ENCODE data around the gene MSH5. TPM values are rescaled to one million over a fixed set of nuclear protein-coding genes. Genes with fewer than 3 reads are reported as not detected.

The MSH5 gene
- total RNA-seq, 1 experiment from 2014 or later, result 90.4 TPM

DNA sequence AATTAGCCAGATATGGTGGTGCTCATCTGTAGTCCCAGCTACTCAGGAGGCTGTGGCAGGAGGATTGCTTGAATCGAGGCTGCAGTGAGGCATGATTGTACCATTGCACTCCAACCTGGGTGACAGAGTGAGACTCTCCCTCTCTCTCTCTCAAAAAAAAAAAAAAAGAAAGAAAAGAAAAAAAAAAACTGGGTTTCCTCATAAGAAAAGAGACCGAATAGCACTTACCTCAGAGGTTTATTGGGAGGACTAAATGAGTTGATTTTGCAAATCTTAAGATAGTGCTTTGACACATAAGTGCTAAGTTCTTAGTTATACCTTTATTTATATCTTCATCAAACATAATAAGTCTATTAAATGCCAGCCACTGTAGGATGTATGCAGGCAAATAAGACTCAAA lies 31.1 kb downstream of the MSH5 start:
- Histone ChIP-seq H3K4me3 (replicated peaks in 1 of 2; ENCODE audit: low read depth in 1 of 2, low read length in 2 of 2) (no peak overlapping the region), H3K79me2 (ENCODE audit: insufficient read depth, low read length) (no peaks in the 10 kb centered on the region), H3K27ac (ENCODE audit: low read depth, low read length) (no peak overlapping the region), H3K9me2 (ENCODE audit: insufficient read depth) (no peaks in the 10 kb centered on the region), H3K36me3 (ENCODE audit: control insufficient read depth in 1 of 2, insufficient read depth in 2 of 2, low read length in 2 of 2) (no peaks in the 10 kb centered on the region), H4K20me1 (ENCODE audit: insufficient read depth) (no peaks in the 10 kb centered on the region), H3K9me3 (ENCODE audit: control insufficient read depth in 1 of 2, insufficient read depth in 1 of 2, low read depth in 1 of 2, low read length in 2 of 2) (no peaks in the 10 kb centered on the region), H2AFZ (ENCODE audit: low read depth, low read length, poor library complexity, severe bottlenecking) (no peak overlapping the region), H3K9ac (ENCODE audit: low read length) (no peak overlapping the region), H3K4me2 (ENCODE audit: low read length) (peak overlapping the region; percentile 14; the same call in 1 of the 2 replicates), H3K27me3 (ENCODE audit: insufficient read depth, low read length) (no peaks in the 10 kb centered on the region), H3K4me1 (ENCODE audit: control insufficient read depth in 1 of 2, insufficient read depth in 2 of 2, low read length in 2 of 2) (peaks cover 26 to 48% of the 10 kb centered on the region in 2 experiments)
- intact Hi-C loops (cut with micrococcal nuclease), result loop anchor here (5.0 kb wide), 1 partner anchor 1026 kb away; no protein-coding TSS in a partner anchor
- ChIA-PET POLR2A (interaction anchor here (2.1 kb wide), 1 partner anchor 57 kb away, joined by 18 read pairs; the partner anchor contains the start of gene HSPA1B), CTCF (interaction anchor here (1.7 to 2.2 kb wide), 3 partner anchors 41 to 67 kb away, joined by 7 to 13 read pairs (median 10); partner anchors contain the start of genes ABHD16A, DDAH2 and HSPA1B), RAD21 (ENCODE audit: low non-redundant PET in 1 of 2, low total read pairs in 2 of 2, uncharacterized antibody in 2 of 2, unreplicated experiment in 2 of 2) (interaction anchor here in 1 of 2 experiments (0.7 to 1.4 kb wide), 3 partner anchors 29 to 89 kb away, joined by 3 to 7 read pairs (median 3); no protein-coding TSS in a partner anchor)
- DNase-seq (ENCODE audit: low read depth, low spot score), result no peak
- no TSS peak for BruUV-seq (replicated peaks)
- no peak for ATAC-seq
- no peak for TF ChIP-seq ZFX (IDR thresholded peaks at IDR 0.05)
- TF ChIP-seq, protein P1, sequence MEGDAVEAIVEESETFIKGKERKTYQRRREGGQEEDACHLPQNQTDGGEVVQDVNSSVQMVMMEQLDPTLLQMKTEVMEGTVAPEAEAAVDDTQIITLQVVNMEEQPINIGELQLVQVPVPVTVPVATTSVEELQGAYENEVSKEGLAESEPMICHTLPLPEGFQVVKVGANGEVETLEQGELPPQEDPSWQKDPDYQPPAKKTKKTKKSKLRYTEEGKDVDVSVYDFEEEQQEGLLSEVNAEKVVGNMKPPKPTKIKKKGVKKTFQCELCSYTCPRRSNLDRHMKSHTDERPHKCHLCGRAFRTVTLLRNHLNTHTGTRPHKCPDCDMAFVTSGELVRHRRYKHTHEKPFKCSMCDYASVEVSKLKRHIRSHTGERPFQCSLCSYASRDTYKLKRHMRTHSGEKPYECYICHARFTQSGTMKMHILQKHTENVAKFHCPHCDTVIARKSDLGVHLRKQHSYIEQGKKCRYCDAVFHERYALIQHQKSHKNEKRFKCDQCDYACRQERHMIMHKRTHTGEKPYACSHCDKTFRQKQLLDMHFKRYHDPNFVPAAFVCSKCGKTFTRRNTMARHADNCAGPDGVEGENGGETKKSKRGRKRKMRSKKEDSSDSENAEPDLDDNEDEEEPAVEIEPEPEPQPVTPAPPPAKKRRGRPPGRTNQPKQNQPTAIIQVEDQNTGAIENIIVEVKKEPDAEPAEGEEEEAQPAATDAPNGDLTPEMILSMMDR (IDR thresholded peaks at IDR 0.05 in 2 of 3, conservative IDR thresholded peaks at IDR 0.05 in 1 of 3; ENCODE audit: borderline replicate concordance in 1 of 3, insufficient read depth in 1 of 3, low read depth in 2 of 3, low read length in 2 of 3), result no peak
- no peak for TF ChIP-seq EZH2 (IDR thresholded peaks at IDR 0.05)
- no peak for TF ChIP-seq POLR2A (IDR thresholded peaks at IDR 0.05; ENCODE audit: borderline replicate concordance, extremely low read depth, insufficient read depth, insufficient read length)
- no peak for TF ChIP-seq FOSL1 (IDR thresholded peaks at IDR 0.05; ENCODE audit: low read depth)
- no peak for TF ChIP-seq JUND (IDR thresholded peaks at IDR 0.05)
- TF ChIP-seq POLR2AphosphoS5 (IDR thresholded peaks at IDR 0.05; ENCODE audit: low read depth, low read length), result no peak
- no peak for TF ChIP-seq EGR1 (IDR thresholded peaks at IDR 0.05; ENCODE audit: low read depth)
- no peak for TF ChIP-seq RAD21 (IDR thresholded peaks at IDR 0.05; ENCODE audit: low read depth)
- no peak for TF ChIP-seq CBX3 (IDR thresholded peaks at IDR 0.05; ENCODE audit: low read depth)
- no peak for TF ChIP-seq MAX (IDR thresholded peaks at IDR 0.05)

Measured in HCT116 (cell line).